MCF 10A (cell line): ENCODE results near the gene MLLT3. TPM values are rescaled to one million over a fixed set of nuclear protein-coding genes. Genes with fewer than 3 reads are reported as not detected.

Experiments used
- BruUV-seq: library from RNA; stranded (reverse); fragments of 400-500 nt; replicated peaks from 2 replicates; lab custom pipeline; 2021; lab: Mats Ljungman, UMichigan
- CTCF ChIA-PET: fragments of 300-600 bp; sonication (Branson Sonifier 250); formaldehyde crosslinking; extraction: SDS; loops from one replicate; lab custom pipeline; 2021; ENCODE audit warnings: antibody characterized with exemption, inconsistent platforms; lab: Yijun Ruan, JAX
- POLR2A ChIA-PET: fragments of 300-600, 350-650 bp; sonication (Branson Sonifier 250); formaldehyde crosslinking; extraction: SDS; loops from one replicate; lab custom pipeline; 2020; ENCODE audit warnings: antibody characterized with exemption, inconsistent platforms; lab: Yijun Ruan, JAX
- DNase-seq: peaks from one replicate; pipeline ENCODE4 v3.0.0-alpha.2; 2018; ENCODE audit not compliant: unreplicated experiment
- H3K27ac Mint-ChIP-seq: one replicate; pipeline ENCODE4 v1.8.0; 2022; ENCODE audit warnings: mild to moderate bottlenecking, low read depth, mixed read lengths; ENCODE audit not compliant: unreplicated experiment
- H3K27me3 Mint-ChIP-seq: one replicate; pipeline ENCODE4 v1.8.0; 2022; ENCODE audit warnings: mixed read lengths; ENCODE audit not compliant: insufficient read depth, unreplicated experiment
- H3K36me3 Mint-ChIP-seq: one replicate; pipeline ENCODE4 v1.8.0; 2022; ENCODE audit warnings: mild to moderate bottlenecking, moderate library complexity, mixed read lengths; ENCODE audit not compliant: insufficient read depth, unreplicated experiment
- H3K4me1 Mint-ChIP-seq: one replicate; pipeline ENCODE4 v1.8.0; 2022; ENCODE audit warnings: mixed read lengths; ENCODE audit not compliant: insufficient read depth, unreplicated experiment
- H3K4me3 Mint-ChIP-seq: one replicate; pipeline ENCODE4 v1.8.0; 2022; ENCODE audit warnings: mild to moderate bottlenecking, moderate library complexity, mixed read lengths; ENCODE audit not compliant: unreplicated experiment
- H3K9me3 Mint-ChIP-seq: one replicate; pipeline ENCODE4 v1.8.0; 2022; ENCODE audit warnings: mixed read lengths; ENCODE audit not compliant: unreplicated experiment
- CTCF ChIP-seq: fragments of 200-600 bp; IDR thresholded peaks from one replicate; pipeline ENCODE4 v1.8.0; 2022; ENCODE audit warnings: antibody characterized with exemption, mild to moderate bottlenecking; ENCODE audit not compliant: unreplicated experiment
- intact Hi-C: fragments of 100-400 bp; cut with micrococcal nuclease; formaldehyde crosslinking; loops from 2 replicates; pipeline ENCODE4 v1.14.1; 2022
- total RNA-seq: library from RNA; stranded (reverse); gene quantifications from 2 replicates; pipeline ENCODE4 v1.2.3, GENCODE V29; 2022

MLLT3 gene
- total RNA-seq, 1 experiment from 2014 or later, result 1.2 TPM

GRCh38 chr9:20551236-20551635 lies 71.1 kb downstream of the MLLT3 start:
- TF ChIP-seq CTCF, result no peak
- CTCF ChIA-PET, result interaction anchor here (0.7 to 1.0 kb wide), 4 partner anchors 15 to 195 kb away, joined by 3 to 7 read pairs (median 4); no protein-coding TSS in a partner anchor
- peaks cover 9% of the 10 kb centered on the region for H3K4me1 Mint-ChIP-seq
- POLR2A ChIA-PET, result no interaction called here
- no peak for DNase-seq
- peaks cover 5% of the 10 kb centered on the region for H3K36me3 Mint-ChIP-seq
- no peak overlapping the region for H3K4me3 Mint-ChIP-seq
- intact Hi-C loops, result no loop called here
- H3K27me3 Mint-ChIP-seq, result peaks cover 54% of the 10 kb centered on the region
- no peaks in the 10 kb centered on the region for H3K9me3 Mint-ChIP-seq
- BruUV-seq, result no TSS peak
- no peak overlapping the region for H3K27ac Mint-ChIP-seq

GRCh38 chr9:20550326-20550725 lies 72.0 kb downstream of the MLLT3 start:
- DNase-seq, result no peak
- no peak for TF ChIP-seq CTCF
- H3K27me3 Mint-ChIP-seq, result peaks cover 47% of the 10 kb centered on the region
- H3K4me3 Mint-ChIP-seq, result no peak overlapping the region
- intact Hi-C loops, result no loop called here
- ChIA-PET CTCF (interaction anchor here (0.9 kb wide), 1 partner anchor 194 kb away, joined by 5 read pairs; no protein-coding TSS in a partner anchor), POLR2A (interaction anchor here (0.6 kb wide), 1 partner anchor 546 kb away, joined by 3 read pairs; no protein-coding TSS in a partner anchor)
- no peaks in the 10 kb centered on the region for H3K9me3 Mint-ChIP-seq
- H3K4me1 Mint-ChIP-seq, result peaks cover 9% of the 10 kb centered on the region
- peaks cover under 1% of the 10 kb centered on the region for H3K36me3 Mint-ChIP-seq
- BruUV-seq, result no TSS peak
- H3K27ac Mint-ChIP-seq, result no peak overlapping the region

- intact Hi-C loops, result no loop called here
- TF ChIP-seq CTCF, result no peak
- CTCF ChIA-PET, result no interaction called here
- BruUV-seq, result no TSS peak
- no peak overlapping the region for H3K27ac Mint-ChIP-seq
- no peak for DNase-seq
- POLR2A ChIA-PET, result no interaction called here
- H3K27me3 Mint-ChIP-seq, result peaks cover 34% of the 10 kb centered on the region
- no peaks in the 10 kb centered on the region for H3K9me3 Mint-ChIP-seq
- peaks cover 9% of the 10 kb centered on the region for H3K4me1 Mint-ChIP-seq
- no peaks in the 10 kb centered on the region for H3K36me3 Mint-ChIP-seq
- H3K4me3 Mint-ChIP-seq, result no peak overlapping the region
Measured at GRCh38 chr9:20549053-20549452, 73.2 kb downstream of the MLLT3 start.

- ChIA-PET POLR2A (no interaction called here), CTCF (no interaction called here)
- Mint-ChIP-seq H3K36me3 (no peaks in the 10 kb centered on the region), H3K27me3 (peaks cover 8% of the 10 kb centered on the region), H3K4me3 (no peak overlapping the region), H3K4me1 (no peaks in the 10 kb centered on the region), H3K27ac (no peak overlapping the region), H3K9me3 (peaks cover 9% of the 10 kb centered on the region)
- DNase-seq, result no peak
- intact Hi-C loops, result no loop called here
- TF ChIP-seq CTCF, result no peak
- BruUV-seq, result no TSS peak
Measured at GRCh38 chr9:20545023-20545622, 77.2 kb downstream of the MLLT3 start.
